ENCODE data around the gene PI4KB. TPM values are rescaled to one million over a fixed set of nuclear protein-coding genes. Genes with fewer than 3 reads are reported as not detected.

The PI4KB gene
- polyA plus RNA-seq, 12 donors, result 40.5 to 65.1 (median 50.5) TPM; not detected in 1

DNA sequence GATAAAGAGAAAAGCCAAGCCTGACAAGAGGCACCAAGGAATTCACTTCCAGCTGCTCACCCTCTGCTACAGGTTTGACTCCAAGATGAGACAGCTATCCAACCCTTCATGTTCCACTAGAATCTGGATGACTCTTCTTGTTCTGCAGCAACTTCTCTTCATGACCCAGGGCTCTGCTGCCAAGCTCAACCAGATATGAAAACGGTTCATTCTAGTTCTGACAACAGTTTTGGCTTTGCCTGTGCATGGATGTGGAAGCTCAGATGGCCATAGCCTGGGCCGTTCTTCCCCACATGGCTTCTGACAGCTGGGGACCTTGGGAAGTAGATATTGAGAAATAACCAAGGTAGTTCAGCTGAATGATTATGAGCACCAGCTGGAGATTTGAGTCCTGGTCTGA is 13.7 kb downstream of the PI4KB start:
- DNase-seq, result no peak

DNA sequence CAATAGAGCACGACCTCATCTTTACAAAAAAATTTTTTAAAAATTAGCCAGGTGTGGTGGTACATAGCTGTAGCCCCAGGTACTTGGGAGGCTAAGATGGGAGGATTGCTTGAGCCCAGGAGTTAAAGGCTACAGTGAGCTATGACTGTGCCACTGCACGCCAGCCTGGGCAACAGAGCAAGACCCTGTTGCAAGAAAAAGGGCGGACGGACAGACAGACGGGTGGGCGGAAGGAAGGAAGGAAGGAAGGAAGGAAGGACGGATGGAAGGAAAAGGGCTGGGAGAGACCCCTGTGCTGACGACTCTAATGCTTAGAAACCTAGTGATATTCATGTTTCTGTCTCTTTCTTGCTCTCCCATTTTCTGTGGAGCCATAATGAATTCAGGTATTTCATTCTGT is 14.4 kb downstream of the PI4KB start:
- no peak for DNase-seq

DNA sequence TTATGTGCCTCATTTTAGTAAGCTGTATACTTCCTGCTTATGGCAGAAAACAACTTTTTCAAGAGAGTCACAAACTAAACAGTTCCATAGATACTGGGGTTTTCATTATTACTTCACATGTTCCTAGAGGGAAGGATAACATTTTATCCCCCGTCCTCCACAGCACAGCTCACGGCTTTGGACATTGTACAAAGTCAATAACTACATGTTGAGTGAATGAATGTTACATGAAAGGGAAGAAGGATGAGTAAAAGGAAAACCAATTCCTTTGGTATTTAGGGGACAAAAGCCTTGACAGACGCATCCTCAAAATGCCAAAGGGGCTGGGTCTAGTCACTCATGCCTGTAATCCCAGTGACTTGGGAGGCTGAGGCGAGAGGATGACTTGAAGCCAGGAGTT is 14.8 kb downstream of the PI4KB start:
- DNase-seq, result no peak

DNA sequence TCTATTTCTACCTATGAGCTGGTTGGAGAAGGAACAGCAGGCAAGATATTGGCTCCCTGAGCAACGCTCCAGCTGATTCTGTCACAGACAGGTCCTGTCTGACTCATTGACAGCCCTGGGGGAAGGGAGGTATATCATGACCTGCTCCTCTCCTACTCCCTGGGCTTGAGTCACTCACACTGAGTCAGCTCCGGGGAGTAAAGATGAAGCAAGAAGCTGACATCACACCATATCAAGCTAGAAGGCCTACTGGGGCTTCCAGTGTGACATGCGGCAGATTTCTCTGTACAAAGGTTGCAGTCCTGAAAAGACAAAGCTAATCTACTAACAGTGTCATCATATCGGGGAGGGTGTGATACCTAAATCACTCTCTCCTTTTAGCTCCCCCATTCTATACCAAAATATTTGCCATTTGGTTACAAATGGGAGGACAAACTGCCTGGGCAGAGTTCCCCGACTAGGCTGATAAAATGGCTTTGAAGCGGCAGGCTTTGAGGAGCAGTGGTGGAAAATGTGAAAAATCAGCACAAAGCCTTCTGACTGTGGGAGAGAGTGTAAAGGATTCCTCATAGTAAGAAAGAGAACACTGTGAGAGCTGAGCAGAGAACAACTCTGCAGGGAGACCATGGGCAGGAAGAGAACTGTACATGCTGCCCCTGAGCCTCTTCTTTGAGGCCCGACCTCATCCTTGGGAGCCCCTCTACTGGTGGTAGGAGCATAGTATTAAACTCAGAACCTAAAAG is 15.5 kb downstream of the PI4KB start:
- DNase-seq, result no peak

DNA sequence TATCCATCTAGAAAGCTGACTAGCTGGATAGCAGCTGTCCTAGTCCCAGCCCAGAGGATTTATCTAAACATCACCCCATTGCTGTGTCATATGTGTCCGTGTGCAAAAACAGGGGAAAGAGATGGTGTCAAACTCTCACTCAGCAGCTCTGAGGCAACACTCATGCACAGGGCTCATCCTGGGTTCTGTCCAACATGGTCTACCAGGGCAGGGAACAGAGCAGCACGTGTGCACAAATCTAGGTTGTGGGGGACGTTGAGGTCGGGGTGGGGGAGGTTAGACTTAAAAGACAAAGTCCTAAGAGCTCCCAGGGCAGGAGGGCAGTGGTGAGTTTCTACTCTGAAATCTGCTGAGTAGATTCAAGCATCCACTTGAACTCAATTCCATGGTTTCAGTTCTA is 16.2 kb downstream of the PI4KB start:
- no peak for DNase-seq

DNA sequence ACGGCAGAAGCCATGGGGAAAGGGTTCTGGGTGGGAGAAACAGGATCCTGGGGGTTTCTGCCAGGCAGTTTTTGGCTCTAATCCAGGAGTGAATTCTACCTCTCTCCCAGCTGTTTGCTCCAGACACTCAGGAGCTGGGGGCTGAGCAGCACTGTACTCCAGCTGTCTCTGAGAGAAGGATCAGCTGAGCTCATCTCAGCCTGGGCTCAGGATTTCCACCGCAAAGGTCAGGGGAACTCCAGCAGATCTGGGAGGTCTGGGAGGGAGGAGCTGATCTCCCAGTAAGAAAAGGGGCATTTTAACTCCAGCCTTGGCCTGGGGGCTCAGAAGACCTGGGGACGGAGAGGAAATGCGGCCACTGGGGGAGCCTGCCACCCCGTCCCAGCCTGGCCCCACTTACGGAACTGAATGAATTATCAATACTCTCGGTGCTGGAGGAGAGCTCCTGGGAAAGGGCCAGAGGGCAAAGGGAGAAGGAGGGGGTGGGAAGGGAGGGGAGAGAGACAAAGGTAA is 17.3 kb downstream of the PI4KB start:
- peak; percentile 57 for DNase-seq

DNA sequence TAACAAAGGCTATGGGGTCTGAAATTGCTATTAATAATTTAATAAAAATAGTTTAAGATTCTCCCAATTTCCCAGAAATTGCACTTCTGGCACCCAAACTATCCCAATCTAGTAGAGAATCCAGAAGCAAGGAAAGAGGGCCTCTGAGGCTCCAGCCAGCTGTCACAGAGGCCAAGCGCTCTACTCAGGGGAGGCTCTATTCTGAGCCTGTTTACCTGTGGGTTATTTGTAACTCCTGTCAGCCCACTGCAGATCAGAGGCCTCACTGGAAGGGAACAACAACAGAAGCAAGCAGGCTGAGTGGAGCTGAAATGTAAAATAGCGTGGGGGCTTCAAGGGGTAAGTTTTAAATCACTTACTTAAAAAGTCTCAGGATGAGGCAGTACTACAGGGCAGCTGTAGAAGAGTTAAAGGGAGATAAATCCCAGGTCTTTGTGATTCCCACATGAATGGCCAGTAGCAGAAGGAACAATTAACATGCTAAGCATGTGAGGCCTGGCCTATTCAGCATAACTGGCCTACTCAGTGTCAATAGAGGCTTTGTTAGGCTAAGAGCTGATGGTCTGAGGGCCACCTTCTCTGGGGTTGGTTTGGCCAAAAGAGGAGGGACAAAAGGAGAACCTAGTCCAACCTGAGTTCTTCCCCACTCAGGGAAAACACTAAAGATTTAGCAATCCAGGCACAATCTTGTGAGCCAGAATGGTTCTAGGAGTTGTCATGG is 32.3 kb downstream of the PI4KB start:
- no peak for DNase-seq

DNA sequence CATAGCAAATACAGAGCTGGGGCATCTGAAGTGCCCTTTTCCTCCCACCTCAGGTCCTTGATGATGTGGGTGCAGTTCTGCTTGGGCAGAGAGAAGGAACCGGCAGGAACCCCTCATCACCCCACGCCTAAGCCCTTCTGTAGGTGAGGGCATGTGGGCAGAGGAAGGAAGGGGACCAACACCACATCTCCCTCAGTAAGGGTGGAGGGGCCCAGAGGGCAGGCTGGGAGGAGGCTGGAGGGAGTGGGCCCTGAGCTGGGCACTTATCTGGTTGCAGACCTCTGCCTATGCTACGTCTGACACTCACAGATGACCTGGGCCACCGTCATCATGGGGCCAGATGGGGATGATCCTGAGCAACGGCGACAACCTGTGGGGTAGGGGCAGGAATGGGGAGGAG is 34.1 kb downstream of the PI4KB start:
- DNase-seq, result no peak

DNA sequence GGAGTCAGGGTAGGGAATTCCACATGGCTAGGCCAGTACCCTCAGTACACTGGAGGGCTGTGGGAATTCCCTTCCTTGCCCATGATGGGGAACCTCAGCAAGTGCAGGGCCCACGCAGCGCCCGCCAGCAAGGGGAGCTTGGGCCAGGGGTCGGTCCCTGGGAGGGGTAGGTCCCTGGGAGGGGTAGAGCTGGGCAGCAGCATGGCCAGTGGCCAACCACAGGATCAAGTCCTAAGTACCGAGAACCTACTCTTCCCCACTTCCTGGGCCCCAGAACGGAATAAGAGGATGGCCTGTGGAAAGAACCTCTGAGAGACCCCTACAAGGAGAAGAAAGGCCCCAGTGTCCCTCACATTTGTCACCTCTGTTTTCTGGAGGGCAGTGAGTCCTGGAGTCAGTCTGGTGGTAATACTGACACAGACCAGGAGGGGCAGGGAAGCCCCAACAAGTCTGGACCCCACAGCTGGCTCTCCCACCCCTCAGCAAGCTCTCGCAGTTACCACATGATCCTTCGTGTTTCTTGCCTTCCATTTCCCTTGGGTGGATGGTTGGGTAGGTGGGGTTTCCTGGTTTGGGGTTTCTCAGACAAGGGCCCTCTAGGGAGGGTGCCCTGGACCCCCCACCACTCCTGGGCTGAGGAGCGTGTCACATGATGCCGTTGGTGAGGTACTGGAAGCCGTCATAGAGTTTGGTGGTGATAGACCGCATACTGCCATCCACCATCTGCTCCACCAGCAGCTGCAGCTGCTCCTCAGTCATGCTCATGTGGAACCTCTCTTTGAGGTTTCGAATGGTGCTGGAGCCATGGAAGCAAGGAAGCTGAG is 34.8 kb downstream of the PI4KB start:
- no peak for DNase-seq

DNA sequence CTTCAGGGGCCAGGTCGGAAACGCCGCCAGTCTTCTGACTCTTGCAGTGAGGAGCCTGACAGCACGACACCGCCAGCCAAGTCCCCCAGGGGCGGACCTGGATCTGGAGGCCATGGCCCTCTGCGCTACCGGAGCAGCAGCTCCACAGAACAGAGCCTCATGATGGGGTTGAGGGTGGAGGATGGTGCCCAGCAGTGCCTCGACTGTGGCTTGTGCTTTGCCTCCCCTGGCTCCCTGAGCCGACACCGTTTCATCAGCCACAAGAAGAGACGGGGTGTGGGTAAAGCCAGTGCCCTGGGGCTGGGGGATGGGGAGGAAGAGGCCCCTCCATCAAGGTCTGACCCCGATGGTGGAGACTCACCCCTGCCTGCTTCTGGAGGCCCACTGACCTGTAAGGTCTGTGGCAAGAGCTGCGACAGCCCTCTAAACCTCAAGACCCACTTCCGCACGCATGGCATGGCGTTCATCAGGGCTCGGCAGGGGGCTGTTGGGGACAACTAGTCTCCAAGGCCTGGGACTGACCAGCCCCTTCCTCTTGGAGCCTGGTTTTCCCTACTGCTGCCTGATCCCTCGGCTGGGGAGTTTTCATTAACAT is 36.4 kb downstream of the PI4KB start:
- DNase-seq, result no peak

DNA sequence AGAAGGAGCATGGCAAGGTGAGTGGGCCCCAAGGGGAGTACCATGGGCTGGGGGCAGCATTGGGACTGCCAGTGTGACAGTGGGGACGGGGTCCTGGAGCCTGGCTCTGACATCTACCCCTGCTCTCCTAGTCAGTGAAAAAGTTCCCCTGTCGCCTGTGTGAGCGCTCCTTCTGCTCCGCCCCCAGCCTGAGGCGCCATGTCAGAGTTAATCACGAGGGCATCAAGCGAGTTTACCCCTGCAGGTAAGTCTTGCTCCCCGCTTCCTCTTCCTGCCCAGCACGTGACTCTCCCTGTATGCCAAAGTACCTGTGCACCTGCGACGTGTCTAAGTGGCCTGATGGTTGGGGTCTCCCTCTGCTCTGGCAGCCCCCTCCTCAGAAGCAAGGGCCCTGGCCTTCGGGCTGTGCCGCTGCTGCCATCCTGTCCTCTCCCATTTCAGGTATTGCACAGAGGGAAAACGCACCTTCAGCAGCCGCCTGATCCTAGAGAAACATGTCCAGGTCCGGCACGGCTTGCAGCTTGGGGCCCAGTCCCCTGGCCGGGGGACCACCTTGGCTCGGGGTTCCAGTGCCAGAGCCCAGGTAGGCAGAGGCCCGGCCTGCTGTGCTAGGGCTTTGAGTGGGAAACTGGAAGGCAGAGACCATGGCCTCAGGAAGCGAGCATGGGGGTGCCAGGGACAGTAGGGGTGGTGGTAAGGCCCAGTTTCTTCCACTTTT is 37.1 kb downstream of the PI4KB start:
- no peak for DNase-seq

DNA sequence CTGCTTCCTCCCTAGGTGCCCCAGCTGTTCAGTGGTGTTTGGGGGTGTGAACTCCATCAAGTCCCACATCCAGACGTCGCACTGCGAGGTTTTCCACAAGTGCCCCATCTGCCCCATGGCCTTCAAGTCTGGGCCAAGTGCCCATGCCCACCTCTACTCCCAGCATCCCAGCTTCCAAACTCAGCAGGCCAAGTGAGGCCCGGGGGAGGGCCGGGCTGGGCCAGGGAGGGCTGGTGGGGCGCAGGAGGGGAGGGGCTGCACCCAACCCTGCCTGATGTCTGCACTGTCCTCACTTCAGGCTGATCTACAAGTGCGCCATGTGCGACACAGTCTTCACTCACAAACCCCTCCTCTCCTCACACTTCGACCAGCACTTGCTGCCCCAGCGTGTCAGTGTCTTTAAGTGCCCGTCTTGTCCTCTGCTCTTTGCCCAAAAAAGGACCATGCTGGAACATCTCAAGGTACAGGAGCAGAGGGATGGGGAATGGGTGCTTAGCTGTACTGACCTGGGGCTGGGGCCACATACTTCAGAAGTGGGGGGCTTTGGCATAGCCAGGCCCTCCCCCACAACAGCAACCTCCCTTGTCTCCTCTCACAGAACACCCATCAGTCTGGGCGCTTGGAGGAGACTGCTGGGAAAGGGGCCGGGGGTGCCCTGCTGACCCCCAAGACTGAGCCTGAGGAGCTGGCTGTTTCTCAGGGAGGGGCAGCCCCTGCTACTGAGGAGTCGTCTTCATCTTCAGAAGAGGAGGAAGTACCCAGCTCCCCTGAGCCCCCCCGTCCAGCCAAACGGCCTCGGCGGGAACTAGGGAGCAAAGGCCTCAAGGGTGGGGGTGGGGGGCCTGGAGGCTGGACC is 37.9 kb downstream of the PI4KB start:
- no peak for DNase-seq

DNA sequence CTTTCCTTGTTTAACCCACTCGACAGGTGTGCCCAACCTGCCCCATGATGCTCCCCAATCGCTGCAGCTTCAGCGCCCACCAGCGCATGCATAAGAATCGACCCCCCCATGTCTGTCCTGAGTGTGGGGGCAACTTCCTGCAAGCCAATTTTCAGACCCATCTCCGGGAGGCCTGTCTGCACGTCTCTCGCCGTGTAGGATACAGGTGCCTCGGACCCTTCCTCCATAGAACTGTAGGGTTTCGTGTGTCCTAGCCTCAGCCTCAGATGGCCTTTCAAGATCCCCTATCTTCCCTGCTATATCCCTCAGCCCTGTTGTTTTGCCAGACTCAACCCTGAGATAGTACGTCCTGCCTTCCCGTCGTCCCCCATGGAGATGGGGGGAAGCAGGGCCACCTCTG is 38.7 kb downstream of the PI4KB start:
- DNase-seq, result no peak

DNA sequence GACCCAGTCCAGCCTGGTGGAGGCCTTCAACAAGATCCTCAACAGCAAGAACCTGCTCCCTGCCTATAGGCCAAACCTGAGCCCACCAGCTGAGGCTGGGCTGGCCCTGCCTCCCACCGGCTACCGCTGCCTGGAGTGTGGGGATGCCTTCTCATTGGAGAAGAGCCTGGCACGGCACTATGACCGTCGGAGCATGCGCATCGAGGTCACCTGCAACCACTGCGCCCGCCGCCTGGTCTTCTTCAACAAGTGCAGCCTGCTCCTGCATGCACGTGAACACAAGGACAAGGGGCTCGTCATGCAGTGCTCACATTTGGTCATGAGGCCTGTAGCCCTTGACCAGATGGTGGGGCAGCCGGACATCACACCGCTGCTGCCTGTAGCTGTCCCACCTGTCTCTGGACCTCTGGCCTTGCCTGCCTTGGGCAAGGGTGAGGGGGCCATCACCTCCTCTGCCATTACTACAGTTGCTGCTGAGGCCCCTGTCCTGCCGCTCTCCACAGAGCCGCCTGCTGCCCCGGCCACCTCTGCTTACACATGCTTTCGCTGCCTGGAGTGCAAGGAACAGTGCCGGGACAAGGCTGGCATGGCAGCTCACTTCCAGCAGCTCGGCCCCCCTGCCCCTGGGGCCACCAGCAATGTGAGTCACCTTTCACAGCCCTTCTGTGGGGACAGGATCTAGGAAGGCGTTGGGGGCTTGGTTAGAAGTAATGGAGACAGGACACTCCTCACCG is 39.3 kb downstream of the PI4KB start:
- DNase-seq, result no peak

DNA sequence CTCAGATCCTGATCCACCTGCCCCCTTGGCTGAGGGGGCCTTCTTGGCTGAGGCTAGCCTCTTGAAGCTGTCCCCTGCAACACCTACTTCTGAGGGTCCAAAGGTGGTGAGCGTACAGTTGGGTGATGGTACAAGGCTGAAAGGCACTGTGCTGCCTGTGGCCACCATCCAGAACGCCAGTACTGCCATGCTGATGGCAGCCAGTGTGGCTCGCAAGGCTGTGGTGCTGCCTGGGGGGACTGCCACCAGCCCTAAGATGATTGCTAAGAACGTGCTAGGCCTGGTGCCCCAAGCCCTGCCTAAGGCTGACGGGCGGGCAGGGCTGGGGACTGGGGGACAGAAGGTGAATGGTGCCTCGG is 39.9 kb downstream of the PI4KB start:
- no peak for DNase-seq

DNA sequence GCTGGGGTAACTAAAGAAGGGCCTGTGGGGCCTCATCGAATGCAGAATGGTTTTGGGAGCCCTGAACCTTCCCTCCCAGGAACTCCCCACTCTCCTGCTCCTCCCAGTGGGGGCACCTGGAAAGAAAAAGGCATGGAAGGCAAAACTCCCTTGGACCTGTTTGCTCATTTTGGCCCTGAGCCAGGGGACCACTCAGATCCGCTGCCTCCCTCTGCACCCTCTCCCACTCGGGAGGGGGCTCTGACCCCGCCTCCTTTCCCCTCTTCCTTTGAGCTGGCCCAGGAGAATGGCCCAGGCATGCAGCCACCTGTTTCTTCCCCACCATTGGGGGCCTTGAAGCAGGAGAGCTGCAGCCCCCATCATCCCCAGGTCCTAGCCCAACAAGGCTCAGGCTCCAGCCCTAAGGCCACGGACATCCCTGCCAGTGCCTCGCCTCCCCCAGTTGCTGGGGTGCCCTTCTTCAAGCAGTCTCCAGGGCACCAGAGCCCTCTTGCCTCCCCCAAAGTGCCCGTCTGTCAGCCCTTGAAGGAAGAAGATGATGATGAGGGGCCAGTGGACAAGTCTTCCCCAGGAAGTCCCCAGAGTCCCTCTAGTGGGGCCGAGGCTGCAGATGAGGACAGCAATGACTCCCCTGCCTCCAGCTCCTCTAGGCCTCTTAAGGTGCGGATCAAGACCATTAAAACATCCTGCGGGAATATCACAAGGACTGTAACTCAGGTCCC is 40.4 kb downstream of the PI4KB start:
- no peak for DNase-seq

DNA sequence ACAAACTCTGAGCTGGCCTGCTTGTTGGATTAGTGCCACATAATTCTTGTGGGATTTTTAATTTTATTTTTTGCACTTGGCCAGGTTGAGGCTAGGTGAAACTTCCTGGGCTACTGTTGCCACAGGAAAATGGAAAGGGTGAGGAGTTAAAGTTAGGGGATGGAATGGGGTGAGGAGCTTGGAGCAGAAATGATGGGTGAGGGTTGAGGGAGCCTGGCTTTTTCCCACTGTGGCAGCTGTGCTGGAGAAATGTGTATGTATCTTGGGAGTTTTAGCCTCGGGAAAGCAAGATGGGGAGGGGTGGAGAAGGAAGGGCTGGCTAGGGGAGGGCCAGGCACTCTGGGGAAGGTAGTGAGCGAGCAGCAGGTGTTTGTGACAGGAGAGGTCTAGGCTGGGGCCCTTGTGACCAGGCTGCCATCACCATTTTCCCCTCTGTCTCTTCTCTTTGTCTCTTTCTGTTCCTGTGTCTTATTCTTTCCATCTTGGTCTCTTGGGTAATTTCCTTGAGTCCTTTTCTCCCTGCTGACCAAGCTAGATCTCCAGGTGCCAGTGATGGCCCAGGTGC is 43.1 kb downstream of the PI4KB start:
- no peak for DNase-seq

DNA sequence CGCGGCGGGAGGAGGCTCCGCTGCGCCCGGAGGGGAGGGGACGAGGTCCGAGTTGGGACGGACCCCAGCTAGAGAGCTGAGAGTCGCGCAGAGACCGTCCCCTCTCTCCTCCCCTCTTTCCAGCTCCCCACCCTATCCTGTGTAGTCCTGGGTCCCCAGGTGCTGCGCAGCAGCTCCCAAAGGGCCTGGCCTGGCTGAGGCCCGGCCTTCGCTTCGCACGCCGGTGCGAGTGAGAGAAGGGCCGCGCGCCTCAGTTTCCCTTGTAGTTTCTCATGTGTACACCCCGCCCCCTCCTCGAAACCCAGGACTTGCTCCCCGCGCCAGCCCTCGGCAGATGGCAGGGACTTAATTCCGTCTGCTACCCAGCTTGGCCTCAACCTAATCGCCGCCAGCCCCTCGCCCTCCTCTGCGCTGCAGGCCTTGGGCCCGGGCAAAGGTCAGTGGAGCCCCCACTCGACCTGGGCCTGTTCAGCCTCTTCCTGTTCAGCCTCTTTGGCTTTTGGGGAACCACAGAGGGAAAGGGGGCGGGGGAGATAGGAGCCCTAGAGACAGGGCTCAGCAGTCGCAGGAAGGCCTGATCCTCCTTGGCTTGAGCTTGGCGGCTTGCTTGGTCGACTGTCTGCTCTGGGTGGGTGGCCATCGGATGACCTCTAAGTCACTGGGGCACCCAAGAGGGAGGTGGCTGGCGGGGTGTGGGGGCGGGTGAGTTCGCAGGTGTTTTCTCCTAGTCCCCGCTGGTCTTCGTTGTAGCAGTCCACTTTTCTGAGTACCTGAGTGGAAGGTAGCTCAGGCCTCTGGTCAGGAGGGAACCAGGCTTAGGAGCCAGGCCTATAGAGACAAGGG is 44.1 kb downstream of the PI4KB start:
- DNase-seq, result peak; percentile 51
